GM23248 (cell line): Measurements from ENCODE around the gene DNAH2. TPM values are rescaled to one million over a fixed set of nuclear protein-coding genes. Genes with fewer than 3 reads are reported as not detected.

Experiments
- DNase-seq: peaks from one replicate; pipeline ENCODE4 v3.0.0-alpha.2; 2015
- H2AFZ ChIP-seq: fragments of 200-600 bp; sonication (generic); 2 replicates; pipeline ENCODE4 v1.6.1; 2016; ENCODE audit warnings: antibody characterized with exemption
- H3F3A ChIP-seq: fragments of 200-600 bp; sonication (generic); 2 replicates; pipeline ENCODE4 v1.6.1; 2016; ENCODE audit warnings: mild to moderate bottlenecking, antibody characterized with exemption, mixed run types; ENCODE audit not compliant: insufficient read depth
- H3K27ac ChIP-seq: fragments of 200-600 bp; sonication (generic); 2 replicates; pipeline ENCODE4 v1.5.1; 2016; ENCODE audit warnings: mild to moderate bottlenecking
- H3K27me3 ChIP-seq: fragments of 200-600 bp; sonication (generic); replicated peaks from 2 replicates; pipeline ENCODE4 v1.6.1; 2016; ENCODE audit warnings: mild to moderate bottlenecking; ENCODE audit not compliant: insufficient read depth
- H3K36me3 ChIP-seq: fragments of 200-600 bp; sonication (generic); 2 replicates; pipeline ENCODE4 v1.6.1; 2016; ENCODE audit warnings: low read depth, mild to moderate bottlenecking
- H3K4me1 ChIP-seq: fragments of 200-600 bp; sonication (generic); 2 replicates; pipeline ENCODE4 v1.6.1; 2016; ENCODE audit warnings: mild to moderate bottlenecking; ENCODE audit not compliant: insufficient read depth
- H3K4me2 ChIP-seq: fragments of 200-600 bp; sonication (generic); one replicate; pipeline ENCODE4 v1.6.1; 2016; ENCODE audit warnings: mild to moderate bottlenecking; ENCODE audit not compliant: unreplicated experiment
- H3K4me3 ChIP-seq: fragments of 200-600 bp; sonication (generic); 2 replicates; pipeline ENCODE4 v1.5.1; 2016; ENCODE audit warnings: mild to moderate bottlenecking
- H3K79me2 ChIP-seq: fragments of 200-600 bp; sonication (generic); 2 replicates; pipeline ENCODE4 v1.6.1; 2016; ENCODE audit warnings: mild to moderate bottlenecking; ENCODE audit not compliant: insufficient read depth
- H3K9ac ChIP-seq: fragments of 200-600 bp; sonication (generic); 2 replicates; pipeline ENCODE4 v1.6.1; 2016; ENCODE audit warnings: mild to moderate bottlenecking
- H3K9me2 ChIP-seq: fragments of 200-600 bp; sonication (generic); 2 replicates; pipeline ENCODE4 v1.6.1; 2016; ENCODE audit warnings: mixed run types, mild to moderate bottlenecking, moderate library complexity; ENCODE audit not compliant: insufficient read depth
- H3K9me3 ChIP-seq: fragments of 200-600 bp; sonication (generic); one replicate; pipeline ENCODE4 v1.6.1; 2017; ENCODE audit warnings: low read depth
- H4K20me1 ChIP-seq: fragments of 200-600 bp; sonication (generic); 2 replicates; pipeline ENCODE4 v1.6.0; 2016; ENCODE audit not compliant: insufficient read depth
- EZH2 ChIP-seq: fragments of 200-600 bp; sonication (generic); IDR thresholded peaks from 2 replicates; pipeline ENCODE4 v1.6.1; 2018; ENCODE audit warnings: antibody characterized with exemption, mild to moderate bottlenecking; ENCODE audit not compliant: insufficient read depth, poor library complexity, severe bottlenecking
- EZH2phosphoT487 ChIP-seq: fragments of 200-600 bp; sonication (generic); IDR thresholded peaks from 2 replicates; pipeline ENCODE4 v1.6.1; 2018; ENCODE audit warnings: antibody characterized with exemption, moderate library complexity, mild to moderate bottlenecking, low read depth; ENCODE audit not compliant: insufficient read depth
- WGBS, 2 experiments: methylation state at CpG; one replicate each; pipeline ENCODE4 v1.1.6; 2015 to 2017; ENCODE audit warnings: low lambda C conversion rate in 2 of 2, low coverage in 1 of 2; ENCODE audit errors: missing lambda C conversion rate in 2 of 2; 5-methylcytosine and 5-hydroxymethylcytosine counted together
- in situ Hi-C: fragments of 300-500 bp; cut with MboI; formaldehyde crosslinking; loops from 2 replicates; pipeline ENCODE4 v1.15.0; 2020
- polyA plus RNA-seq: library from polyadenylated mRNA; unstranded; fragments of >200 nt; fragmentation: Nextera tagmentation; extraction: Ambion mirVana; gene quantifications from 2 replicates; pipeline ENCODE4 v1.2.1, GENCODE V29; 2016
- total RNA-seq: library from RNA; depleted of rRNA; stranded (reverse); fragments of >200 nt; shearing (Covaris generic); gene quantifications from 2 replicates; pipeline ENCODE4 v1.2.3, GENCODE V29; 2014

DNAH2 gene
- total and polyA plus RNA-seq, 2 experiments from 2014 or later, result not detected

DNA sequence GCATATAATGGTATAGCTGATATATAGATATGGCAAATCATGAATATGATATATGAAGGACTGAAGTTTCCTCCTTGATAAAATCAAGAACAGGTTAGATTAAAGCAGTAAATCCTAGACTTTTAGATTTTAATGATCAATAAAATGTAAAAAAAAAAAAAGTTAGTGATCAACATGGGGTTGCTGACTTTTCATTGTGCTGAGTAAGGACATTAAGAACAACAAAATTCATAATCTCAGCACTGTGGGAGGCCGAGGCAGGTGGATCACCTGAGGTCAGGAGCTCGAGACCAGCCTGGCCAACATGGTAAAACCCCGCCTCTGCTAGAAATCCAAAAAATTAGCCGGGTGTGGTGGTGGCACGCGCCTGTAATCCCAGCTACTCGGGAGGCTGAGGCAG, 160.7 kb downstream of the DNAH2 start:
- H4K20me1 ChIP-seq, result no peaks in the 10 kb centered on the region
- in situ Hi-C loops, result no loop called here
- H2AFZ ChIP-seq, result no peak overlapping the region
- no peak overlapping the region for H3K4me3 ChIP-seq
- no peaks in the 10 kb centered on the region for H3K4me1 ChIP-seq
- no peaks in the 10 kb centered on the region for H3K9me3 ChIP-seq
- H3K79me2 ChIP-seq, result no peaks in the 10 kb centered on the region
- H3K27me3 ChIP-seq, result no peaks in the 10 kb centered on the region
- H3K27ac ChIP-seq, result no peak overlapping the region
- TF ChIP-seq EZH2 (no peak), EZH2phosphoT487 (no peak)
- peaks cover under 1% of the 10 kb centered on the region; the same call in 1 of the 2 replicates for H3F3A ChIP-seq
- no peaks in the 10 kb centered on the region for H3K9me2 ChIP-seq
- no peak overlapping the region for H3K9ac ChIP-seq
- 0 out of 2 replicates have a peak, but pooled peaks cover 11% of the 10 kb centered on the region for H3K36me3 ChIP-seq
- H3K4me2 ChIP-seq, result no peak overlapping the region
- WGBS, 2 experiments, result 95% methylated on average over 7 of the region's 7 CpGs
- no peak for DNase-seq

DNA sequence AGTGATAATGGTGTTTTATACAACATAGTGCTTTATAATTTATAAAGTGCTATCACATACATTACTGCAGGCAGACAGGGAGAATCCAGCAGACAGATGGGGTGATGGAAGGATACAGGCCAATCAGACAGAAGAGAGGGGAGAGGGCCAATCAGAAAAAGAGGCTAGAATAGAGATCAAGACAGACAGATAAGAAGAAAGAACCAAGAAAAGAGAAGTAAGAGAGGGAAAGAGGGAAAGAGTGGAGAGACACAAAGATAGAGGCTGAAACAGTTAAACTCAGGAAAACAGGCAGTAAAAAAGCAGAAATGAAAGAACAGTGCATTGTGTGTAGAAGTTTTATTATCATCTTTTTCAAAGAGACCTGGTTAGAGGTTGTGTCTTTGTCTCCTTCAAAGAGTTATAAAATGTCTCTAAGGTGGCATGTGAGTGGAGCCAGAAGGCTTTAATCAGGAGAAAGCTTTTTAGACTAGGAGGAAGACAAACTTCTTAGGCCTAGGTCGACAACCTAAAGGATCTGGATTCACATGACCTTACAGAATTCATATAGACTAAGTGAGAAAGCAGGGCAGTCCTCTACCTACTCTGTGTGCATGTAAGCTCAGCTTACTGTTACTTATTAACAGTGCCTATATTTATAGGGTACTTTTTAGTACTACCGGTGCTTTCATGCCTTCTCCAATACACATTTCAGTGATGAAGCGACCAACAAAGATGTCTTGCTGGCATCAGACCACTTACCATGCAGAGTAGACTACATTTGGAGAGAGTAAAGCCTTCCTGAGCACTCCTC, 162.7 kb downstream of the DNAH2 start:
- no peak overlapping the region for H3K4me2 ChIP-seq
- no peaks in the 10 kb centered on the region for H3K9me3 ChIP-seq
- H3K4me3 ChIP-seq, result no peak overlapping the region
- no peak for TF ChIP-seq EZH2
- no peak for TF ChIP-seq EZH2phosphoT487
- WGBS, 2 experiments, result 54 to 56% methylated on average over 3 of the region's 3 CpGs
- H3K27ac ChIP-seq, result no peak overlapping the region
- no peak for DNase-seq
- no peak overlapping the region for H2AFZ ChIP-seq
- H3F3A ChIP-seq, result peaks cover 6% of the 10 kb centered on the region; the same call in 1 of the 2 replicates
- no peaks in the 10 kb centered on the region for H3K27me3 ChIP-seq
- H3K9ac ChIP-seq, result no peak overlapping the region; the same call in 1 of the 2 replicates
- H3K9me2 ChIP-seq, result no peaks in the 10 kb centered on the region
- H3K79me2 ChIP-seq, result no peaks in the 10 kb centered on the region
- H4K20me1 ChIP-seq, result no peaks in the 10 kb centered on the region
- H3K36me3 ChIP-seq, result 0 out of 2 replicates have a peak, but pooled peaks cover 11% of the 10 kb centered on the region
- peaks cover 6% of the 10 kb centered on the region; the same call in 1 of the 2 replicates for H3K4me1 ChIP-seq
- in situ Hi-C loops, result no loop called here

DNA sequence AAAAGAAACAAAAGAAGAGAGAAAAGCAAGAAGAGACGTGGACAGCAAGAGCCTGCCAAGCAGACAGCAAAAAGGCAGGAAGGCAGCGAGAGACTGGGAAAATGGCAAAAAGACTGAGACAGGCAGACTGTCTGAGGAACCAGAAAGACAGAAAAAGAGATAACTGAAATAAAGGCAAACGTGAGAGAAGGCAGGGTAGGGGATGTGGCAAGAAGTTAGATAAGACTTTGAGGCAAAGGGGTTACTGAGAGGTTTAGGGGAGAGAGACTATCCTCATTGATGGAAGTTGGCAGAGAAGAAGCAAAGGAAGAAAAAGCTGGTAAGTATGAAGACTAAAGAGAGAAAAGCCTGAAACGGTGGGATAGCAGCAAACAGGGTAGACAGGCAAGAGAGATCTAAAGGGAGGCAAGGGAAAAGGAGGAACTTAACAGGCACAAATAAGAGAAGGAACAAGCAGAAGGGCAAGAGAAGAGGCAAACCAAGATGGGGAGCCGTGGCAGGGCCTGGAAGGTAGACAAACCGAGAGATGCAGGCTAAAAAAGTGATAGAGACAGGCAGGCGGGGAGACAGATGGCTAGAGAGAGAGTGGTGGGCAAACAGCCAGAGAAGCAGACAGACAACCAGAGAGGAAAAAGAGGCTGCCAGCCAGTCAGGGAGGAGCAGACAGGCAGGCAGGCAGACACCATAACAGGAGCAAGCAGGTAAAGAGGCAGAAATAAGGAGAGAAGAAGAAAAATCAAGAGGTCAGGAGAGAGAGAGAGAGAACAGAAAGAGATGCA, 163.9 kb downstream of the DNAH2 start:
- H3K36me3 ChIP-seq, result 0 out of 2 replicates have a peak, but pooled peaks cover 8% of the 10 kb centered on the region
- 63 to 65% methylated on average over 7 of the region's 7 CpGs for WGBS, 2 experiments
- no peak overlapping the region for H3K9ac ChIP-seq
- no peak overlapping the region for H3K4me3 ChIP-seq
- H3K9me2 ChIP-seq, result no peaks in the 10 kb centered on the region
- H4K20me1 ChIP-seq, result no peaks in the 10 kb centered on the region
- in situ Hi-C loops, result no loop called here
- H2AFZ ChIP-seq, result no peak overlapping the region
- no peak overlapping the region for H3K4me2 ChIP-seq
- H3K27me3 ChIP-seq, result no peaks in the 10 kb centered on the region
- H3K9me3 ChIP-seq, result no peaks in the 10 kb centered on the region
- DNase-seq, result no peak
- peaks cover 7% of the 10 kb centered on the region; the same call in 1 of the 2 replicates for H3K4me1 ChIP-seq
- H3K27ac ChIP-seq, result no peak overlapping the region
- H3K79me2 ChIP-seq, result no peaks in the 10 kb centered on the region
- TF ChIP-seq EZH2, result no peak
- no peak for TF ChIP-seq EZH2phosphoT487
- H3F3A ChIP-seq, result peaks cover 12% of the 10 kb centered on the region

DNA sequence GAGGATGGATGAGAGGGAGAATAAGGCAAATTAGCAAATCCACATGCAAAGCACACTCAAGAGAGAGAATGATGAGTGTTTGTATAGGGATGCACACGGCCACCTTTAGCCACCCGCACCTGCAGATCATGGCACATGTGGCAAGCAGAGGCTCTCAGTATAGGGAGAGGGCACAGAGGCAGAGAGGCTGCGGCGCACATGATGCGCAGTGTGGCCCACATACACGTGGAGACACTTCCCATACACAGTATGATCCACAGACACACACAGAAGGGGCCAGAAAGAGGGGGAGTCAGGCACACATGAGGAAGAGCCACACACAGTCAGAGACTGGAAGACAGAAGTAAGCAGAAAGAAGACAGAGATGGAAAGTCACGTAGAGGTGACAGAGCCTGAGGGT, 164.5 kb downstream of the DNAH2 start:
- H3K4me3 ChIP-seq, result no peak overlapping the region
- no peak for DNase-seq
- no peak overlapping the region for H3K9ac ChIP-seq
- H3K4me2 ChIP-seq, result no peak overlapping the region
- no peak for TF ChIP-seq EZH2
- H3K9me2 ChIP-seq, result no peaks in the 10 kb centered on the region
- H3K4me1 ChIP-seq, result peaks cover 13% of the 10 kb centered on the region; the same call in 1 of the 2 replicates
- H4K20me1 ChIP-seq, result no peaks in the 10 kb centered on the region
- 96 to 97% methylated on average over 7 of the region's 7 CpGs for WGBS, 2 experiments
- H3K27ac ChIP-seq, result no peak overlapping the region
- H3K79me2 ChIP-seq, result no peaks in the 10 kb centered on the region
- H3K9me3 ChIP-seq, result no peaks in the 10 kb centered on the region
- in situ Hi-C loops, result no loop called here
- 0 out of 2 replicates have a peak, but pooled peaks cover 8% of the 10 kb centered on the region for H3K36me3 ChIP-seq
- no peaks in the 10 kb centered on the region for H3K27me3 ChIP-seq
- H3F3A ChIP-seq, result peaks cover 18% of the 10 kb centered on the region
- H2AFZ ChIP-seq, result no peak overlapping the region
